PC-9 (cell line): ENCODE measurements around the gene CATSPERB. TPM values are rescaled to one million over a fixed set of nuclear protein-coding genes. Genes with fewer than 3 reads are reported as not detected.

ENCODE experiments used
- BruUV-seq: library from RNA; stranded (reverse); fragments of 400-500 nt; replicated peaks from 2 replicates; lab custom pipeline; 2021; lab: Mats Ljungman, UMichigan
- CTCF ChIA-PET: fragments of 300-600 bp; sonication (Branson Sonifier 250); formaldehyde crosslinking; loops from one replicate; lab custom pipeline; 2022; ENCODE audit warnings: antibody characterized with exemption; lab: Charles Lee
- POLR2A ChIA-PET: fragments of 300-600 bp; sonication (Branson Sonifier 250); formaldehyde crosslinking; loops from one replicate; lab custom pipeline; 2022; ENCODE audit warnings: antibody characterized with exemption; ENCODE audit not compliant: unreplicated experiment; lab: Charles Lee
- DNase-seq, 2 experiments: peaks; one replicate each; pipeline versions ENCODE4 v3.0.0 to v3.0.0-alpha.2; 2015 to 2022; ENCODE audit warnings: mixed read lengths in 1 of 2
- H2AFZ ChIP-seq: fragments of 200-600 bp; sonication (generic); 2 replicates; pipeline ENCODE4 v1.8.1; 2017; ENCODE audit warnings: antibody characterized with exemption
- H3F3A ChIP-seq: fragments of 200-600 bp; sonication (generic); 2 replicates; pipeline ENCODE4 v1.8.1; 2017; ENCODE audit warnings: antibody characterized with exemption, mild to moderate bottlenecking, low read depth; ENCODE audit not compliant: insufficient read depth
- H3K27ac ChIP-seq: fragments of 200-600 bp; sonication (generic); 2 replicates; pipeline ENCODE4 v1.6.1; 2016; ENCODE audit warnings: mixed run types
- H3K27me3 ChIP-seq: fragments of 200-600 bp; sonication (generic); 2 replicates; pipeline ENCODE4 v1.6.1; 2016; ENCODE audit warnings: low read depth, mixed run types; ENCODE audit not compliant: insufficient read depth
- H3K36me3 ChIP-seq: fragments of 200-600 bp; sonication (generic); 2 replicates; pipeline ENCODE4 v1.6.1; 2016; ENCODE audit warnings: low read depth, mixed run types
- H3K4me1 ChIP-seq: fragments of 200-600 bp; sonication (generic); replicated peaks from 2 replicates; pipeline ENCODE4 v1.6.1; 2016; ENCODE audit warnings: mixed run types; ENCODE audit not compliant: insufficient read depth
- H3K4me2 ChIP-seq: fragments of 200-600 bp; sonication (generic); 2 replicates; pipeline ENCODE4 v1.6.1; 2017; ENCODE audit warnings: mixed run types
- H3K4me3 ChIP-seq: fragments of 200-600 bp; sonication (generic); 2 replicates; pipeline ENCODE4 v1.6.1; 2016; ENCODE audit warnings: mixed run types
- H3K79me2 ChIP-seq: fragments of 200-600 bp; sonication (generic); 2 replicates; pipeline ENCODE4 v1.6.1; 2017; ENCODE audit warnings: low read depth, mixed run types
- H3K9me2 ChIP-seq: fragments of 200-600 bp; sonication (generic); 2 replicates; pipeline ENCODE4 v1.8.1; 2017; ENCODE audit warnings: mild to moderate bottlenecking; ENCODE audit not compliant: insufficient read depth
- H3K9me3 ChIP-seq: fragments of 200-600 bp; sonication (generic); 2 replicates; pipeline ENCODE4 v1.8.1; 2016; ENCODE audit warnings: low read depth; ENCODE audit not compliant: insufficient read depth
- H4K20me1 ChIP-seq: fragments of 200-600 bp; sonication (generic); 2 replicates; pipeline ENCODE4 v1.8.1; 2017; ENCODE audit not compliant: insufficient read depth
- CTCF ChIP-seq: fragments of 200-600 bp; sonication (generic); conservative IDR thresholded peaks from 2 replicates; pipeline ENCODE4 v1.6.1; 2017; ENCODE audit warnings: mixed run types, antibody characterized with exemption, mild to moderate bottlenecking, moderate library complexity
- EZH2 ChIP-seq: fragments of 200-600 bp; sonication (generic); IDR thresholded peaks from 2 replicates; pipeline ENCODE4 v1.8.0; 2017; ENCODE audit warnings: antibody characterized with exemption, low read depth
- intact Hi-C: fragments of 100-400 bp; cut with micrococcal nuclease; formaldehyde crosslinking; loops from one replicate; pipeline ENCODE4 v1.10.0; 2022; ENCODE audit not compliant: unreplicated experiment
- total RNA-seq: library from RNA; stranded (reverse); gene quantifications from 2 replicates; pipeline ENCODE4 v1.2.3, GENCODE V29; 2021

The CATSPERB gene
- total RNA-seq, 1 experiment from 2014 or later: not detected

- intact Hi-C loops: no loop called here
- Histone ChIP-seq H3K9me3 (no peaks in the 10 kb centered on the region), H3K36me3 (no peaks in the 10 kb centered on the region), H3K4me3 (no peak overlapping the region), H3K27me3 (no peaks in the 10 kb centered on the region), H3K4me2 (no peak overlapping the region), H3K9me2 (no peaks in the 10 kb centered on the region), H4K20me1 (no peaks in the 10 kb centered on the region), H3K79me2 (no peaks in the 10 kb centered on the region), H3F3A (no peaks in the 10 kb centered on the region), H3K27ac (no peak overlapping the region), H2AFZ (no peak overlapping the region), H3K4me1 (no peaks in the 10 kb centered on the region)
- no TSS peak for BruUV-seq
- POLR2A ChIA-PET: no interaction called here
- CTCF ChIA-PET: no interaction called here
- TF ChIP-seq EZH2: no peak
- TF ChIP-seq CTCF: no peak
- no peak for DNase-seq
Measured at GRCh38 chr14:91685600-91685999, 46.3 kb downstream of the CATSPERB start.

GRCh38 chr14:91681893-91682563 is 49.9 kb downstream of the CATSPERB start:
- Histone ChIP-seq H3K4me3 (no peak overlapping the region), H3F3A (no peaks in the 10 kb centered on the region), H3K4me2 (no peak overlapping the region), H4K20me1 (no peaks in the 10 kb centered on the region), H3K27me3 (no peaks in the 10 kb centered on the region), H3K27ac (no peak overlapping the region), H3K79me2 (no peaks in the 10 kb centered on the region), H2AFZ (no peak overlapping the region), H3K9me3 (no peaks in the 10 kb centered on the region), H3K36me3 (no peaks in the 10 kb centered on the region), H3K9me2 (no peaks in the 10 kb centered on the region), H3K4me1 (no peaks in the 10 kb centered on the region)
- CTCF ChIA-PET: no interaction called here
- intact Hi-C loops: no loop called here
- POLR2A ChIA-PET: no interaction called here
- no peak for DNase-seq
- BruUV-seq: no TSS peak
- TF ChIP-seq EZH2 (no peak), CTCF (no peak)

GRCh38 chr14:91681118-91681517 is 50.8 kb downstream of the CATSPERB start:
- CTCF ChIA-PET: no interaction called here
- H3K9me3 ChIP-seq: no peaks in the 10 kb centered on the region
- no peaks in the 10 kb centered on the region for H3K36me3 ChIP-seq
- no peaks in the 10 kb centered on the region for H3K4me1 ChIP-seq
- BruUV-seq: no TSS peak
- no peak for DNase-seq
- no peak for TF ChIP-seq EZH2
- no peak for TF ChIP-seq CTCF
- no peak overlapping the region for H3K27ac ChIP-seq
- no peak overlapping the region for H3K4me2 ChIP-seq
- H4K20me1 ChIP-seq: no peaks in the 10 kb centered on the region
- no peaks in the 10 kb centered on the region for H3K27me3 ChIP-seq
- H3K9me2 ChIP-seq: no peaks in the 10 kb centered on the region
- H2AFZ ChIP-seq: no peak overlapping the region
- no peaks in the 10 kb centered on the region for H3K79me2 ChIP-seq
- no peaks in the 10 kb centered on the region for H3F3A ChIP-seq
- H3K4me3 ChIP-seq: no peak overlapping the region
- POLR2A ChIA-PET: no interaction called here
- intact Hi-C loops: no loop called here
